Thyroid gland (tissue), 4 donors: Measurements from ENCODE around the gene VWF.

Experiments
- POLR2A ChIP-seq, 2 donors: fragments of 450-650 bp; IDR thresholded peaks; one replicate each; pipeline ENCODE4 v1.6.1; 2017; ENCODE audit warnings: antibody characterized with exemption in 2 of 2, mild to moderate bottlenecking in 2 of 2, moderate library complexity in 1 of 2
- TF ChIP-seq, protein P1 (sequence below), 6 experiments: fragments of 200-600 bp in 3 of 6; fragments of 450-650 bp in 3 of 6; sonication (generic) in 3 of 6; IDR thresholded peaks; one replicate each; pipeline ENCODE4 v1.5.1; 2016 to 2019; ENCODE audit warnings: antibody characterized with exemption in 6 of 6, mild to moderate bottlenecking in 2 of 6, inconsistent platforms in 1 of 6, moderate library complexity in 1 of 6

DNA sequence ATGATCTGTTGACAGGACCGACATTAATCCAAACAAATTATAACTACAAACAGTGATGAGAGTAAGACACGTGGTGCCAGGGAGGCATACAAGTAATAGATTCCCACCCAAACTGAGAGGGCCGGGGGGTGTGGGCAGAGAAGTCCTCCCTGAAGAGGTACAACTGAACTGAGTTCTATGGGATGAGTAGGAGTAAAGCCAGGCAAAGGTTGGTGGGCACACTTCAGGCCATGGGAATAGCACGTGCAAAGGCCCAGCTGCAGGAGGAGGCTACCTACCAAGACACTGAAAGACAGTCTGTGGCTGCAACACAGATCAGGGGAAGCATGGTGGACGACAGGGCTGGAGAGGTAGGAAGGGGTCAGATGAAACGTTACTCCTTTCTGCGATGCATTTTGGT lies 22.0 kb upstream of the VWF start:
- TF ChIP-seq, protein P1, sequence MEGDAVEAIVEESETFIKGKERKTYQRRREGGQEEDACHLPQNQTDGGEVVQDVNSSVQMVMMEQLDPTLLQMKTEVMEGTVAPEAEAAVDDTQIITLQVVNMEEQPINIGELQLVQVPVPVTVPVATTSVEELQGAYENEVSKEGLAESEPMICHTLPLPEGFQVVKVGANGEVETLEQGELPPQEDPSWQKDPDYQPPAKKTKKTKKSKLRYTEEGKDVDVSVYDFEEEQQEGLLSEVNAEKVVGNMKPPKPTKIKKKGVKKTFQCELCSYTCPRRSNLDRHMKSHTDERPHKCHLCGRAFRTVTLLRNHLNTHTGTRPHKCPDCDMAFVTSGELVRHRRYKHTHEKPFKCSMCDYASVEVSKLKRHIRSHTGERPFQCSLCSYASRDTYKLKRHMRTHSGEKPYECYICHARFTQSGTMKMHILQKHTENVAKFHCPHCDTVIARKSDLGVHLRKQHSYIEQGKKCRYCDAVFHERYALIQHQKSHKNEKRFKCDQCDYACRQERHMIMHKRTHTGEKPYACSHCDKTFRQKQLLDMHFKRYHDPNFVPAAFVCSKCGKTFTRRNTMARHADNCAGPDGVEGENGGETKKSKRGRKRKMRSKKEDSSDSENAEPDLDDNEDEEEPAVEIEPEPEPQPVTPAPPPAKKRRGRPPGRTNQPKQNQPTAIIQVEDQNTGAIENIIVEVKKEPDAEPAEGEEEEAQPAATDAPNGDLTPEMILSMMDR (IDR thresholded peaks at IDR 0.05), result no peak
- no peak for TF ChIP-seq POLR2A (IDR thresholded peaks at IDR 0.05)
